ENCODE measurements around the gene CCDC154.

The CCDC154 gene

DNA sequence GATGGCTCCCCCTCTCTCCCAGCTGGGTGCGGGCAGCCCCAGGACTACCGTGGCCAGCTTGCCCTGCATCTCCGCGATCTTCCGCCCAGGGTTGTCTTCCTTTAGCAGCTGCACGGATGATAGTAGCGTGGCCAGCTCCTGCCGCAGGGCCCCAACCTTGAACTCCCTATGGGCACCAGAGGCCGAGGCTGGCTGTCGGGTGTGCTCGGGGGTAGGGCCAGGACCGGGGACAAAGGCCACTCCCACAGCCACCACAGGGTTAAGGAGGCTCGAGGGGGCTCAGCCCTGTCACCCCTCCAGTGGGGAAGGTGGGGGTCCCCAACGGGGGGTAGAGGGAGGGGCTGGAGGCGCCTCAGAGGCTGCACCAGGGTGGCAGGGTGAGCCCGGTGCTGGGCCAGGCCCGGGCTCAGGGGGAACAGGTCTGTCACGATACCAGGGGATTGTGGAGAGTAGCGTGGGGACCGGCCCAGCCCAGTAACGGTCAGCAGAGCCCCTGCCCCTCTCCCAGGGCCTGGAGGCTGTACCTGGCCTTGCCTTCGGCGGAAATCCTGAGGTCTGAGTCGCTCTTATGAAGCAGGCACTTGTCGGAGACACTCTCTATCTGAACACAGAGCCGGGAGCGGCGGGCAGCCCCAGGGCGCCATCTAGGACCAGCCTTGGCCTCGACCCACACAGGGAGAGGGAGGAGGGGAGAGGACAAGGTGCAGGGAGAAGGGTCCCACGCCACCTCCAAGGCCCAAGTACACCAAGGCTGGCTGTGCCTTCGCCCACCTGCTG, 8.2 kb downstream of the CCDC154 start:
- DNase-seq = no peak

DNA sequence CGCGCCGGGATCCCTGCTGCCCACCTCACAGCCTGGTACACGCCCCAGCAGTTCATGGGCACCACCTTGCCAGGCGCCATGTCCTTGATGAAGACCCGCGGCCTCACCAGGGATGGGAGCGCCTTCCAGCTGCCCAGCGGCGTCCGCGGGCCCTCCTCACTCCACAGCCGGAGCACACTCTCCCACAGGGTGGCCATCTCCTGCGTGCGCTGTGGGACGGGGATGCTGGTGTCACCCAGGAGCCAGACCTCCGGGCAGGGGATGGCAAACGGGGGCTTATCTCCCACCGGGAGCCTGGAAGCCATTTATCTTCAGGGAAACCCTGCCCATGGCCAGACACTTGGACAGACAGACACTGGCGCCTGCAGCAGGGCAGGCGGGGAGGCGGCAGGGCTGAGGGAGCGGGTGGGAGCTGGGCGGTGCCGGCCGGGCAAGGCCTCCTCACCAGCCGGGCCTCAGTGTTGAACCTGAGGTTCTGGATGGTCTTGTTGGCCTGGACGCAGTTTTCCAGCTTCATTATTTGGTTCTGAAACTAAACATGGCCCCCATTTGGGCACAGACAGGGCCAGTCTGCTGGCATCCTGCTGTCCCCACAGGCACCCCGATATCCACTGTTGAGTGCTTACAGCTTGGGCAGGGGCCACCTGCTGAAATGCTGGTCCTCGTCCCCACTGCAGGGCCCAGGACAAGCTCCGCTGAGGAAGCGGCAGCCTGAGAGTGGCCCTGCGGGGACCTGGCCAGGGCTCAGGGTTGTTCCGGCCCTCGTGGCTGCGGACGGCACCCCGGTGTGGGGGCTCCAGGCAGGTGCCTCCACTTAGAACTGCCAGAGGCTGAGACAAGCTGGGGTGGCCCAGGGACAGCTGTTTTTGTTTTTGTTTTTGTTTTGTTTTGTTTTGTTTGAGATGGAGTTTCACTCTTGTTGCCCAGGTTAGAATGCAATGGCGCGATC, 9.4 kb downstream of the CCDC154 start:
- no peak for DNase-seq

DNA sequence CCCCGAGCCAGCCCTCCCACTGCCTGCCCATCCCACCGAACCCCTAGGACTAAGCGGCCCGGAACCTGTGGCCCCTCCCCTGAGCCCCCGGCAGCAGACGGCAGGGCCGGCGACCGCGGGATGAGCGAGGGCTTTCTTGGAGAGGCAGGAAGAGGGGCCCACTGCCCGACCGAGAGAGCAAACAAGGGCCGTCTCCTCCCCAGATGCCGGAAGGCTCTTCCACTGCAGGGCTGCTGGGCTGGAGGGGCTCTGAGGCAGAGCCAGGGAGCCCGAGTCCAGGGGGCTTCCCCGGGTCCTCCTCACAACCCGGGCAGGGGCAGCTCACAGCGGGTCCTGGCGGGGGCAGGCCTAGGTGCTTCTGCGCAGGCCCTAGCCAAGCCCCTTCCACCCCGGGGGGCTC, 10.6 kb downstream of the CCDC154 start:
- no peak for DNase-seq

DNA sequence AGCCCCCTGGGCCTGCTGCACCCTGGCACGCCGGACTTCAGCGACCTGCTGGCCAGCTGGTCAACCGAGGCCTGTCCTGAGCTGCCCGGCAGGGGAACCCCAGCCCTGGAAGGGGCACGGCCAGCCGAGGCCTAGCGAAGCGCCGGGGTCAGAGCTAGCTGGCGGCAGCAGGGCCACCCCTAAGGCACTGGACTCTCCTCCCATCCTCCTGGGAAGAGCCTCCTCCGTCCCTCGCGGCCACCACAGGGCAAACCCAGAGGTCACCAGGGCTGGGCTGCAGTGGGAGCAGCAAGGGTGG, 11.1 kb downstream of the CCDC154 start:
- no peak for DNase-seq

DNA sequence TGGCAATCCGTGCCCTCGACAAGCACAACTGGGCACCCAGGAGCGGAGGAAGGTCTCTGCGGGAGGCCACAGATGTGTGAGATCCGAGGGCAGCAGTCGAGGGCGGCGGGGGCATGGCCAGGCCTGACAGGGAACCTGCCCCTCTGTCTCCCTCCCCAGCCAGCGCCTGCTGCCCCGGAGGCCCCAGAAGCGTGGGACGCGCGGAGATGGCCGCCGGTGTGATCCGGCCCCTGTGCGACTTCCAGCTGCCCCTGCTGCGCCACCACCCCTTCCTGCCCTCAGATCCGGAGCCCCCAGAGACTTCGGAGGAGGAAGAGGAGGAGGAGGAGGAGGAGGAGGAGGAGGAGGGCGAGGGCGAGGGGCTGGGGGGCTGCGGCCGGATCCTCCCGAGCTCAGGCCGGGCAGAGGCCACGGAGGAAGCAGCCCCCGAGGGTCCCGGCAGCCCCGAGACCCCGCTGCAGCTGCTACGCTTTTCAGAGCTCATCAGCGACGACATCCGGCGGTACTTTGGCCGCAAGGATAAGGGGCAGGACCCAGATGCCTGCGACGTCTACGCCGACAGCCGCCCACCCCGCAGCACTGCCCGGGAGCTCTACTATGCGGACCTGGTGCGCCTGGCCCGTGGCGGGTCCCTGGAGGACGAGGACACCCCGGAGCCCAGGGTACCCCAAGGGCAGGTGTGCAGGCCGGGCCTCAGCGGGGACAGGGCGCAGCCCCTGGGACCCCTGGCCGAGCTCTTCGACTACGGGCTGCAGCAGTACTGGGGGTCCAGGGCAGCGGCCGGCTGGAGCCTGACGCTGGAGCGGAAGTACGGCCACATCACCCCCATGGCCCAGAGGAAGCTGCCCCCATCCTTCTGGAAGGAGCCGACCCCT, 11.7 kb downstream of the CCDC154 start:
- DNase-seq = peak; percentile 30 to 35

DNA sequence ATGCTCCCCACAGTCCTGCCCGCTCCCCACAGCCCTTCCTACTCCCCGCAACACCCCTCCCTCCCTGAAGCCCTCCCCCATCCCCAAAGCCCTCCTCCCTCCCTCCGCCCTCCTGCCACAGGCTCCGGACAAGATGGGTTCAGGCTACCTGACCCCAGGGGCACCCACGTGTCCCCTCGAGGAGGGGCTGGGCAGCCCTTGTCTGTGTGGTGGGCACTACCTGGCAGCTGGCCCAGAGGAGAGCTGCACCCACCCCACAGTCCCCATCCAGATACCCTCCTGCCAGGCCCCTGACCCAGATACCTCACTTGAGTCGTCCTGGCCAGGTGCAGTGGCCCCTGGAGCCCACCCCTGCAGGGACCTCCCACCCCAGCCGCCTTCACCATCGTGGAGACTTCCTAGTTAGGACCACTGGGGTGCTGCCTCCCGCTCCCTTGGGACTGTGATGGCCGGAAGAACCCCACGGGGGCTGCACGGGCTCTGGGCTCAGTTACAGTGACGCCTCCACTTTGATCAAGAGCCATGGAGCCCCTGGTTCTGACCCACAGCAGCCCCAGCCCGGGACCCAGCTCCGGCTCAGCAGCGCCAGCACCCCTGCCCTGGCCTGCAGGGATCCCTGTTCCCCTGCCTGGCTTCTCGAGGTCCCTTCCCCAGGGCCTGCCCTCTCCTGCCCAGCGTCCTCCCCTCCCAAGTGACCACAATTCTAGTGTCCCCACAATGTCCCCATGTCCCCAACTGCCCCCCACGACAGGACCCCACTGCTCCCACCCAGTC, 12.7 kb downstream of the CCDC154 start:
- DNase-seq = no peak

DNA sequence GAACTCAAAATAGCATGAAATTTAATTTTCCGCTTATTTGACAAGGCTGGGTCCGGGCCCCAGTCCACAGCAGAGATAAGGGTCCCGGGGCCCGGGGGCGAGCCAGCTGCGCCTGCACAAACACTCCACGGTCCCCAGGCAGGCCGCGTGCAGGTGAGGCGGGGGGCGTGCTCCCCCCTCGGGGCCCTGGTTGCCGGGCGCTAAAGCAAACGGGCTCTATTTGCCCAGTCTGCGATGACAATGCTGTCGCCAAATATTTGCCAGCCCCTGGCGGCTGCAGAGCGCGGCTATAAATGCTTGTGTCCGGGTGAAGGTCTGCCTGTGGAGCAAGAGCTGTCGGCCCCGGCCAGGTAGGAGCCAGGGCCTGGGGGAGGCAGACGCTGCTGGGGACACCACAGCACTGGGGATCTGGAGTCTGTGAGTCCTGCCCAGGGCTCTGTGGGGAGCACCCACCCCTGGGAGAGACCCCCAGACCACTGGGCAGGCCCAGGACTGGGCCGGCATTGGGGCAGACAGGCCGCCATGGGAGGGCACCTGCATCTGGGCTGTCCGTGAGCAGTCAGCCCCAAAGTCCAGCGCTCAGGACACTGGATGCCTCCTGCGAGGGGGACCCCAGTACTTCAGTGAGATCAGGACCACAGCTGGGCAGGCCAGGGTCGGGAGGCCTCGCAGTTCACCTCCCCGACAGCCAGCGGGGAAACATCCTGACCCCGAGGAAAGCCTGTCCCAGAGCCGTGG, 13.4 kb downstream of the CCDC154 start, which contains the start of gene PERCC1:
PERCC1 (plus strand) TSS at position 320 of the 738 bp plus-strand sequence. CDS start 1,516 bp downstream, outside the sequence.
- no peak for DNase-seq

DNA sequence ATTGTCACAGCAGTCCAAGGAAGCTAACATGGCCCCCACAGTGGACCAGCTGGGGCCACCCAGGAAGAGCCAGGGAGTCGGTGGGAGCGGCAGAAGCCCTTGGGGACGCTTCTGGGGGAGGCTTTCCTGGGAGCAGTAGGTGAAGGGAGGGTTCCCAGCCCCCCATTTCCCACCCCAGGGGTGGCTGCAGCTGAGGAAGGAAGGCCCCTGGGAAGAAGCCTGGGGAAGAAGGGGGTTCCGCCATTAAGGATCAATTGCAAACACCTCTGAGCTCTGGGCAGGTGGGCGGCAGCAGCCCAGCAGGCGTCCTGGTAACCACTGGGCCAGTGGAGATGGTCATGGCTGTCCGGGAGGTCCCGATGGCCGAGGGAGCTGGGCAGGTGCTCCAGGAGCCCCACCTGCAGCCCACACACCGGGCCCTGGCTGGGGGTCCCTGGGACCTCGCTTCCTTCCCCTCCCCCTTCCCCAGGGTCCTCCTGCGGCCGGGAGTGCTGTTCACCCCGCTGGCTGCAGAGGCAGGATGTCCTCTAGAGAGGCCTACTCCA, 14.1 kb downstream of the CCDC154 start:
- no peak for DNase-seq

DNA sequence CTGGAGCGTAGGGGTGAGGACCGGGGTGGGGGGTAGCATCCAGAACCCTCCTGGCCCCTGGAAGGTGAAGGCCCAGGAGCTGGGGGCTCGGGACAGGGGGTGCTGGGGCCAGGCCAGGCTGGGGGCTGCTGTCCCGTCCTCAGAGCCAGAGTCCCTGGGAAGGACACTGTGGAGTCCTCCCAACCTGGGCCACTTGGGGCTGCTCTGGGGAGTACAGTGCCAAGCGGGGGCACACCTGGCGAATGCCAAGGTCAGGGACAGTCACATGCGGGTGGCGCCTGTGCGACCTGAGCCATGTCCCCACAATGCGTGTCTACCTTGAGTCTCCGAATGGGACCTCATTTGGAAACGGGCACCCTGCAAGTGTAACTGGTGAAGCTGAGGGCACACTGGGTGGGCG, 14.7 kb downstream of the CCDC154 start:
- DNase-seq = no peak

DNA sequence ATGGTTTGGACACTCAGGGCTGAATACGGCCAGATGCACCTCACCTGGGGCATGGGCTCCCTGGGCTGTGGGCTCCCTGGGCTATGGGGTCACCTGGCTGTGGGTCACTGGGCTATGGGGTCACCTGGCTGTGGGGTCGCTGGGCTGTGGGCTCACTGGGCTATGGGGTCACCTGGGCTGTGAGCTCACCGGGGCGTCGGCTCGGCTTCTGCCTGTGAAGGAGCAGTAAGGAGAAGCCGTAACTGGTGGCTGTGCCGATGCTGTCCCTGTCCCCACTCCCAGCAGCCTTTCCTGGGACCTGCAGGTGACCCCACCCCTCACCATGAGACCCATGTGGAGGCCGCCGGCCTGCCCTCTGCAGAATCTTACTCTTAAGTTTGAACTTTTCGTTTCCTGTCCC, 15.3 kb downstream of the CCDC154 start:
- no peak for DNase-seq

DNA sequence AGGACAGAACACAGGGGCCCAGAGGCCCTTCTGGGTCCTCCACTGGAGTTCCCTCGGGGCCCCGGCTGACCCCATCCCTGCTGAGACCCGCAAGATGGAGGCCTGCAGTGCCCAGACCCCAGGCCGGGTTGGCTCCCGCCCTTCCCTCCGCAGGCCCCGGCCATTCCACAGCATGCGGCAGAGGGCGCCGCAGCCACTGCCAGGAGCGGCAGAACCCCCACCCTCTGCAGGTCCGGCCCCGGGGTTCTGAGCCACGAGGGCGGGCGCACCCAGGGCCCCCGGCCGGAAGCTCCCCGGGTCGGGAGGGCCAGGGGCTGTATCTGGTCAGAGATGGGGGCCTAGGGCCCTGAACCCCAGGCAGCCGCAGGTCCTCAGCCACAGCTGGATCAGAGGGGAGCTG, 15.8 kb downstream of the CCDC154 start:
- peak; percentile 66 to 76 for DNase-seq

DNA sequence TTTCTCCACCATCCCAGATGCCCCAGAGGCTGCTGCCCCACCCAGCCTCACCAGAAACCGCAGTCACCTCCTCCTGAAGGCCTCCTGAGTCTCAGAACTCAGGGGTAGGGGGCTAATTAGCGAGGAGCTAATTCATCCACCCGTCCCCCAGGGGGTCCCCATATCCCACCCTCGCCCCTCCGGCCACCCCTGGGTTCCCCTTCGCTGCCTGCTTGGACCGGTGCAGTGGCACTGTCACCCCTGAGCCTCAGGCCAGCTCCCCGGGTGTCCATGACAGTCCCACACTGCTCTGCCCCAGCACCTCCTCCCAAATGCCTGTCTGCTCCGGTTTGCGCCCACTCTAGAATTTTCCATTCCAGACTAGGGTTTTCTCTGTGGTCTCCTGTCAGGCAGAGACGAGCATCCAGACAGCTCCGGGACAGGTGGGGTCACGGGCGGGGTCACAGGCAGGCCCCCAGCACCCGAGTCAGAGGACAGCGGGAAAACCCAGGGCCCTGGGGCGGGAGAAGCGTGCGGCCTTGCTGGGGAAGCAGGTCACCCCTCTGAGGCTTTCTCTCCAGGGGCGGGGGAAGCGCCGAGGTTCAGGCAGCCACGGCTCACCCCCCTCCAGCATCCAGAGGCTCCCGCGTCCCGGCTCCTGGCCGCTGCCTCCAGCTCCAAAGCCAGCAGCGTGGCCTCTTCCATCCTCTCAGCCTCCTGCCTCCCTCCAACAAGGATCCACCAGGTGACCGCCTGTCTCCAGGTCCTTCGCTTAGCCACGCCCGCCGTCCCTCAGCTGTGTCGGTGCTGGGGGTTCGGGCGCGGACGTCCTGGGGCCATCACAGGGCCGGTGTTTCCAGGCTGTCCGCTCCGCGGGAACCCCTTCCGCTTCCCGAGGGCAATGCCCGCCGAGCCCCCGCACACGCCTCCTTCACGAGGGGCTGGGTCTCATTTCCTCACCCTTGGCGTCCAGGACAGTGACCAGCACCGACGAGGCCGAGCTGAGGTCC, 16.6 kb downstream of the CCDC154 start:
- DNase-seq = no peak

DNA sequence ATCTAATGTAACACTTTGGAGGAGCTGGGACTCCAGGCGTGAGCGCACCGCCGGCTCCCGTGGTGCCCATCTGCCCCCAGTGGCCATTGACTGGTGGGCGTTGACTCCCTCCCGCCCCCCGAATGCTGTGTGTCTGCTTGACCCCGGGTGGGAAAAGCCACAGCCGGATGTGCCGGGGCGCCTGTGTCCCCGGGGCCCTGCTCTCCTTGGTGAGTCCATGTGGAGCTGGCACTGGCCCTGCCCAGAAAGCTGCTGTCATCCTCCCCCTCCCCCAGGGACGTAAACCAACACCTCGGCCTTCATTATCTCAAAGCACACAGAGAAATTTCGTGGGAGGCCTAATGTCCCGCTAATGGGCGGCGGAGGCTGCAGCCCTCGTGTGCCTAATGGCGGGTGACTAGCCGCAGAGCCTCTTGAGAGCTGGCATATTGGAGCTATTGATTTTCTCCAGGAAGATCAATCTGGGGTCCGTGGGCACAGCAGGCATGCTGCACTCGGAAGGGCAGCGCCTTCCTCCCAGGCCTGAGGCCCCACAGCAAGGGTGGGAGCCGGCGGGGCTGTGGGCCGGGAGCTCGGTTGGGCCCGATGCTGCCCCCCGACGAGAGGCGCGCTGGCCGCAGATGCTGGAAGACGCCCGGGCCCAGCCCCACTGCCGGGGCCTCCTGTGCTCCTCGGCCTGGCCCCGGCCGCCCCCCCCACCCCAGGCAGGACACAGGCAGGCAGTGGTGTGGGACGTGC, 17.5 kb downstream of the CCDC154 start:
- DNase-seq = no peak

DNA sequence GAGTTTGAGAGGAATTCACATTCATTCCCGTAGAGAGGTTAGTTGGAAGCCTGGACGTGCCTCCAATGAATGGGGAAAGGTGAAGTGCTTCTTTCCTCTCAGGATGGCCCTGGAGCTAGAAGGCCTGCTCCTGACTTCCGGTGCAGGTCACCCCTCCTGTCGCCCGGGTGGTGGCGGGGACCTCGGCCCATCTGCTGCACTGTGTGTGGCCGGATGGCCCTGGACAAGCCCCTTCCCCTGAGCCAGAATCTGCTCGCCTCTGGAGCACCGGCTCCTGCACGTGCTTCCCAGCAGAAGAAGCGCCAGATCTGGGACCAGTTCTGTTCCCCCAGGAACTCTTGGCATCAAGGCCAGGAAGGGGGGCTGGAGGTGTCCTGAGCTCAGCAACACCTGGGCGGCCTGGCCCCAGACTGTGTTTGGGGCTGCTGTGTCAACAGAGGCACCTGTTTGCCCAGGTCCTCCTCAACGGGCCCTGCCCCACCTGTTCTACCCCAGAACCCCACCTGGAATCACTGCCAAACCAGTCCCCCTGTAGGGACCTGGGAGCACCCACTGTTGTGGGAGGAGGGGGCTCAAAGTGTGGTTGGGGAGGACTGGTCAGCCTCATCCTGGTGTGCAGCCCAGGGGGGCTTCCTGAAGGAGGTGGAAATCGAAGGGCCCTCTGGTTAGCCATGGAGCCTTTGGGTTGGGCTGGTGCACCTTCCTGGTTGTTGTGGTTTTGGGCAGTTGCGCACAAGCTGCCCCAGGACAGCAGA, 18.6 kb downstream of the CCDC154 start:
- DNase-seq = no peak

DNA sequence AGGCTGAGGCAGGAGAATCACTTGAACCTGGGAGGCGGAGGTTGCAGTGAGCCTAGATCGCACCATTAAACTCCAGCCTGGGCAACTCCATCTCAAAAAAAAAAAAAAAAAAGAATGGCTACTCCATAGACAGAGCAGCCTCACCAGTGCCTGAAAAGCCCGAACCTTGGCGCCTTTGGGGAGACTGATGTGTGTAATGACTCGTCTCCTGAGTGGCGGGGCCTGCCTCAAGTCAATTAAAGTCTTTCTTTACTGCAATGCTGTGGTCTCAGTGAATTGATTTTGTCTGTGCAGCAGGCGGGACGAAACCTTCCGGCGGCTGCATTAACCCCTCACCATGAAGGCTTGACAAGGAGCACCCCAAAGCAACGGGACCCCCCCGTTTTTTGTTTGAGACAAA, 20.3 kb downstream of the CCDC154 start:
- DNase-seq = no peak

DNA sequence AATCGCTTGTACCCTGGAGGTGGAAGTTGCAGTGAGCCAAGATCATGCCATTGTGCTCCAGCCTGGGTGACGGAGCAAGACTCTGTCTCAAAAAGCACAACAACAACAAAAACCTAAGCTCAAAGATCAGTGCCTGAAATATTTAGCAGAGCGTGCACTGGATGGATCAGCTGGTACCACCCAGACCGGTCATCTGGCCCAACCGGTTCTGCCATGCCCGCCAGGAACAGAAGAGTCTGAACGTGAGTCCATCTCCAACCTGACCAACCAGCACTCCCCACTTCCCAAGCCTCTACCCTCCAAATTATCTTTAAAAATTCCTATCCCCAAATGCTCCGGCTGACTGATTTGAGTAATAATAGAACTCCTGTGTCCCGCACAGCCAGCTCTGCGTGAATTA, 22.3 kb downstream of the CCDC154 start:
- DNase-seq = no peak

DNA sequence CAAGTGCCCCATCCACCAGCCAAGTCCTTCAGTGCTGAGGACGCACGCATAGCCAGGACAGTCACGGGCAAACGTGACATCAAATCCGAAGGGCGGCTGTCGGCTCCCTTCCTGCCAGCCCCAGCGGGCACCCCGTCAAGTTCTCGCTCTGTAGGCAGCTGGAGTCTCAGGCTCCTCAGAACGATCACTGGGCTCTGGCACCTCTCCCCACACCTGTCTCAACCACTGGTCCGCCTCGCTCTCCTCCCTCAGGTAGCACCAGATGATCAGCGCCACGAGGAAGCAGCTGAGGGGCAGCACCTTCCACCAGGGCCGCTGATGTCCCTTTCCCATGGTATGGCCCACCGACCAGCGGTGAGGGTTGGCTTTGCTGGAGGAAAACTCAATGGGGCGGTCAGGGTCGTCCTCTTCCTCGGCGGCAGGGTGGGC, 24.2 kb downstream of the CCDC154 start:
- no peak for DNase-seq

DNA sequence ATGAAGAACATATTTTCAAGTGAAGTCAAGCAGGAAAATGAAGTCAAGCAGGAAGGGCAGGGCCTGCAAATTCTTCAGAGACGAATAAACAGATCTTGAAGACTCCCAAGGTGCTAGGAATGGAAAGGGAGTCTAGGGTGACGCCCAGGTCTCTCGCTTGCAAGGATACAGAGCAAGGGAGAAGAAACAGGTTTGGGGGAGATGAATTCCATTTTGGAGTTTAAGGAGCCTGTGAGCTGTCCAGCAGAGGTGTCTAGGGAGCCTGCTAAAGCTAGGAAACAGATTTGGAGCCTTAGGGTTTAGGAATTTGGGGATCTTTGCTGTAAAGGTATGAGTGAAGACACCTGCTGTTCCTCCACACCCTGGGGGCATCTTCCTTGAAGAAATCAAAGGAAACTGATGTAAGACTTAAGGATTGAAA, 27.8 kb downstream of the CCDC154 start:
- DNase-seq = no peak
